GM19468 (cell line): Measurements from ENCODE around the gene TRPC1.
"Not testable (repeated sequence)": the region's sequence is repeated elsewhere in the genome, so short reads cannot be mapped to it uniquely, and the experiment has no call there.

Source experiments
- ATAC-seq: cut with Tn5 transposase; IDR thresholded peaks from one replicate; pipeline ENCODE4 v1.9.1; 2021; ENCODE audit warnings: mild to moderate bottlenecking, moderate library complexity, moderate number of reproducible peaks; ENCODE audit not compliant: unreplicated experiment; ENCODE audit errors: extremely low read depth

The TRPC1 gene

DNA sequence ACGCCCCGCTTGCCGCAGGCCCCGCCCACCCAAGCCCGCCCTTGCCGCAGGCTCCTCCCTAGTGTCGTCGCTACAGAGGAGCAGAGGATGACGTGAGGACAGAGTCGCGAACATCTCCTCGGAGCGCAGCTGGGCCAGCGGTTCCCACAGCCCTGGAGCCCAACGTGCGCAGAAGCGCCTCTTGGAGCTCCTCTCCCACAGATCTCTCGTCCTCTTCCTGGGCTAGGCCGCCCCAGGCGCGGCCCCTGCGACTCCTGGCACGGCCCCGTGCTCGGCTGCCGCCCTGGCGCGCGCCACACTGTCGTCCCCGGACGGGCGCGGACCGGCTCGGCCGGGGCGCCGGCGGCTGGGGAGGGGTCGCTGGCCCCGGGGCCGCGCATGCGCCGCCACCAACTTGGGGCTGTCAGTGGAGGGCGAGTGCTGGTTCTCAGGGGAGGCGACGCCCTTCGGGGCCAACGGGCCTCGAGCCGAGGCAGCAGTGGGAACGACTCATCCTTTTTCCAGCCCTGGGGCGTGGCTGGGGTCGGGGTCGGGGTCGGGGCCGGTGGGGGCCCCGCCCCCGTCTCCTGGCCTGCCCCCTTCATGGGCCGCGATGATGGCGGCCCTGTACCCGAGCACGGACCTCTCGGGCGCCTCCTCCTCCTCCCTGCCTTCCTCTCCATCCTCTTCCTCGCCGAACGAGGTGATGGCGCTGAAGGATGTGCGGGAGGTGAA, at the start of gene TRPC1:
Gene TRPC1, plus strand, starts transcription at position 67 of the 714 bp plus-strand sequence. Its CDS starts 526 bp downstream, at position 593.
- ATAC-seq: peak; percentile 84

DNA sequence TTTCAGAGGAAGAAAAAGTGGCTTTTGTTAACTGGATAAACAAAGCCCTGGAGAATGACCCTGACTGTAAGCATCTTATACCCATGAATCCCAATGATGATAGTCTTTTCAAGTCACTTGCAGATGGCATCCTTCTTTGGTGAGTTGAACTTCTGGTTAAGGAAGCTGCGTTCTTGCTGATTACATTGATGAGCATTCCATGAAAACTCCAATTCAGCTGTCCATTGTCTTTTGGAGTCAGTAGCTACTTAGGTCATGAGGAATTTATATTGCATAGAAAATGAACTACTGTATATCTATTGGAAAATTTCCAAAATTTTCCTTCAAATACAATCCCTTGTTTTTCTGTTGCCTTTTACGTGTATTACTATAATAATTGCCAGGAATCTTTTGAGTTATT, 47.7 kb upstream of the TRPC1 start:
- no peak for ATAC-seq

DNA sequence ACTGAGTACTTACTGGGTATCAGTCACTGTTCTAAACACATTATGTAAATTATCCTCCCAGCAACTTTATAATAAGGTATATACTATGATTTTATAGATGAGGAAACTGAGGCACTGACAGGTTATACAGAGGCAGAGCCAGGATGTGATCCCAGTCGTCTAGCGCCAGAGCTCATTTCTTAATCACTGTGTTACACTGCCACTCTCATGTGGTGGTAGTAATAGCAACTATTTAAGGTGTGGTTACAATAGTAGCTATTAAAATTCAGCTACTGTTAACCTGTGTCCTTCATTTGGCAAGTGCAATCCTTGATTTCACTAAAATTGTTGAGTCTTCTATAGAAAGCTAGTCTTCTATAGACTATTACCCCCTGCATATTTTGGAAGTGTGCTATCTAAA, 43.1 kb upstream of the TRPC1 start:
- ATAC-seq: no peak

DNA sequence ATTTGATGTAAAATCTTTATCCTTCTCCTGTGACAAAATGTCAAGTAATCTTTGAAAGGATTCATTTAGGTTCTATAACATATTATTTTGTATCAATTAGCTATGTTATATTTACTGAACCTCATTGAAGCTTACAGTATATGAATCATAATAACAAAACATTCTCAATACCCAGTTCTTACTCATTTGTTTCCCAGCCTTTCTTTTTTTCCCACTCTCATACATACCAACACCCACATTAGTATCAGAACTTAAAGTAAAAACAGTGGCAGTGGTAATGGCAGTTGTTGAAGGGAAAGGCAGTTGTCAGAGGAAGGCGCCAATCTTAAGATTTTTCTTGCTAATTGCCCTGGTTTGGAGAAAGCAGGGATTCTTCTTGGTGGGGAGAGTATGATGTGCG, 33.2 kb upstream of the TRPC1 start:
- ATAC-seq: no peak

DNA sequence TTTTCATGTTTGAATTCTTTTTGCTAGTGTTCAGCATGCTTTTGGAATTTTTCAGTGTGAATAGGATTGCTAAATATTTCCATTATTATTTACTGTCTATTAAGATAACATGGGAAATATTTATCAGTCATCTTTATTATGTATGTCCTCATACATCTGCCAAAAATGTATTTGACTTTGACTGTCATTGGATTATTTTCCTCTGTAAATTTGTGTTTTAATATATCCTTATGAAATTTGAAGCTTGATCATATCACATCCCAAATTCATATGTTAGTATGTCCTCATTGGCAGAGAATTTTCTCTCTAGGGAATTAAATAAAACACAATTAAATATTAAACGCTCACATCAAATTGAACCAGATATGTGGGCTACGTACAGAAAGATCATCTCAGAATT, 32.3 kb upstream of the TRPC1 start:
- ATAC-seq: no peak

DNA sequence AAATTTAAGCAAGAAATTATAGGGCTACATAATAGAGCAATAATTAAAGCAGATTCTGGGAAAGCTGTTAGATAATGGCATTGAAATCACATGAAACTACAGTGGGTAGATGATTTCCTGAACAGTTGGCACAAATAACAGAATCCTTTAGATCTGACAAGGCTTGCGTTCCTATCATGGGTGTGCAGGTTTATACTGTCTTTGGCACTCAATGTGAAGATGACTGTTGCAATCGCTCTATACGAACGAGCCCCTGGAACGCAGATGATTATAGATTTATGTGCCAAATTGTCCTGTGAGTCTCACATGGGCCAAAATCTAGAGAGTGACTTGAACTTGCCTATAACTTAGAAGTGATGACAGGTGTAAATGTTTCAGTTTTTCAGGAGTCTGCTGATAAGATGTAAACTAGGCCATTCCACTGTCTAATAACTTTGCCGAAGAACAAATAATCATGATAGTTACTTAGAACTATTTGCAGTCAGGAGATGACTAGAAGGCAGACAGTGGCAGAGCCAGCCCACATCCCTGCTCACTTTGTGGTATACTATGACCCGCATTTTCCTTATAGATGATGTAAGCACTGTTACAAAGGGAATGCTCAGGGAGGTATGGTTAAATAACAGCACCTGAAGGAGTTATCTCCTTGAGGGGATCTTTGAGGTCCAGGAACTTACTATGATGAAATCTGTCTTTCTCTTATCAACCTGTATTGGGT, 30.5 kb upstream of the TRPC1 start:
- no peak for ATAC-seq

DNA sequence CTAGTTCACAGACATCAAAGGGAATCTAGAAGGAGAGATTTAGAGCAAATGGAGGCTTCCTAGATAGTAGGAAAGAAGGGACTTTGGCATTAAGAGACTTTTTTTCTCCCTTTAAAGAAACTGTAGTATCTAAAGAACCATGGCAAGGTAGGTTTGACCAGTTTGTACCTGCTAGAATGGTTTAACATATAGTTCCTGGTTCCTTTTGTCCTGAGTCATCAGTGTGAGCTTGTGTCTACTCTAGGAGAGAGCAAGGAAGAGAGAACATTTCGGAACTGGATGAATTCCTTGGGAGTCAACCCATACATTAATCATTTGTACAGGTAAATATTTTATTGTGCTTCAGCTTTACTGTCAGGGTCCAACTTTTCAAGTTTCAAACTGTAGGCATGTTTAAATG, 29.6 kb upstream of the TRPC1 start:
- ATAC-seq: no peak

DNA sequence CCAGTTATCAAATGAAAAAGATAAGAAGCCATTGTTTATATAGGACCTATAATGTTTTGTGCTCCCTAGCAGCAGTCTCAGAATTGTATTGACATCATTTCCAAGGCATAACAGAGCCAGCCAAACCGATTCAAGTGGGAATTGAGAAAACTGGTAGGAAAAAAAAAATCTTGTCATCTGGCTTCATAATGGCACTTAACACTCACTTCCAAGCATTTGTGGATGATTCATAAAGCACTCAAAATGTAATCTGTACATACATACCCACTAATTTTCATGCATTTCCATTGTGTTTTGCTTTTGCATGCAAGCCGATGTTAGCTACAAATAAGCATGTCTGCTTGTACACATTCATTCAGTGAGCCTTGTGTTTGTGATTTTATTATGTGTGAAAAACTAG, 18.6 kb upstream of the TRPC1 start:
- no peak for ATAC-seq

DNA sequence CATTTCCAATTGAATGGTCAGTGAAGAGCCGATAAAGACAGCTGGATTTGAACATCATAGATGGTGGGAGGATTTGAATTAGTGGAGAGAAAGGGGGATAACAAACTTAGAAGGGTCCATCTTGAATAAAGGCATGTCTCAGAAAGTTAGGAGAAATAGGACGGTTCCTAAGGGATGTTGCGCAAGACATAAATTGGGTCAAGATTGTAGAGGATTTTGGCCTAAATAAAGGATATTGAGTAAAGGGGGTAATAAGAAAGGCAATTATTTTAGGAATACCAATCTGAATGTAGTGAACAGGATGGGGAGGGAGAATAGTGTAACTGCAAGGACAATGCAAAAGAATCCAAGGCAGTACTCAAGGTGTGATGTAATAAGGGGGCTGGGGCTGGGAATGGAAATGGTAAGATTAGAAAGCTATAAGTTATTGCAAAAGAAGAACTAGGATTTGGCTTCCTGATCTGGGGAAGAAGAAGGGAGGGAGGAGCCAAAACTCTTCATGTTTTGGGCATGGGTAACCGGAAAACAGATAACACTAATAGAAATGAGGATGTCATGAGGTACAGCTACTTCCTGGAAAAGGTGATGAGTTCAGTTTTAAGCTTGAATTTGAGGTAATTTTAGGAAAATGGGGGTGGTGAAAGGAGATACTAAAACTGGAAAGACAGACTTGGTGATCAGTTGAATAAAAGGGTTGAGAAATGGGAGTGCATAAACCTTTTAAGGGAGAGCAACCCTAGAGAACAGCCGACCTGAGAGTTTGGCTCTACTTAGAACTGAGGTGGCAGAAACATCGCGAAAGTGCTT, 17.3 kb upstream of the TRPC1 start:
- ATAC-seq: no peak

DNA sequence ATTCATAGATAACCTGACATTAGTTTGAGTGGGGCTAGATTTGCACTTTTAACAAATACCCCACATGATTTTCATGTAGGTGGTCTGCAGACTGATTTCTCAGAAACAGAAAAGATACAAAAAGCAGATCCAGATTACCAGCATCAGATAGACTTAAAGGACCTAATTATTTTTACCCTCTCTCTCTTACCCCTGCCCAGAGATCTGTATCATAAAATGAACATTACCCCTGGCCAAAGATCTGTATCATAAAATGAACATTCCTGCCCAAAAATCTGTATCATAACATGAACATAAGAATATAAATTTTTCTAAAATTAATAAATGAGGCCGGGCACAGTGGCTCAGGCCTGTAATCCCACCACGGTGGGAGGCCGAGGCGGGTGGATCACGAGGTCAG, 14.6 kb upstream of the TRPC1 start:
- ATAC-seq: no peak

DNA sequence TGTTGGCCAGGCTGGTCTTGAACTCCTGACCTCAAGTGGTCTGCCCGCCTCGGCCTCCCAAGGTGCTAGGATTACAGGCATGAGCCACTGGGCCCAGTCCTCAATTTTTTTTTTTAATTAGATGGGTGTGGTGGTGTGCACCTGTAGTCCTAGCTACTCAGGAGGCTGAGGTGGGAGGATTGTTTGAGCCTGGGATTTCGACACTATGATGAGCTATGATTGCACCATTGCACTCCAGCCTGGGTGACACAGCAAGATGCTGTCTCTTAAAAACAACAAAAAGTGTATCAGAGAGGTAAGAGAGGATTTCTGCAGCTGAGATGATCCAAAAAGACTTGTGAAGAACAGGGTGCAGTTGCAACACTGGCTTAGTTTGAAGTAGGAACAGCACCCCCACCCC, 9.0 kb upstream of the TRPC1 start:
- ATAC-seq: not testable (repeated sequence)

DNA sequence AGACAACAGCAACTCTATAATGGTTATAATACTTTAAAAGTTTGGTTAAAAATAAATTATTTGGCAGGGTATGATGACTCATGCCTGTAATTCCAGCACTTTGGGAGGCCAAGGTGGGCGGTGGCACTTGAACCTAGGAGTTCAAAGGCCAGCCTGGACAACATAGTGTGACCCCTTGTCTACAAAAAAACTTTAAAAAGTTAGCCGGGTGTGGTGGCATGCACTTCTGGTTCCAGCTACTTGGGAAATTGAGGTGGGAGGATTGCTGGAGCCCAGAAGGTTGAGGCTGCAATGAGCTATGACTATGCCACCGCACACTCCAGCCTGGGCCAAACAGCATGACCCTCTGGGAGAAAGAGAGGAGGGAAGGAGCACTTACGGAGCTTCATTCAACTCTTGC, 7.7 kb upstream of the TRPC1 start:
- no peak for ATAC-seq

DNA sequence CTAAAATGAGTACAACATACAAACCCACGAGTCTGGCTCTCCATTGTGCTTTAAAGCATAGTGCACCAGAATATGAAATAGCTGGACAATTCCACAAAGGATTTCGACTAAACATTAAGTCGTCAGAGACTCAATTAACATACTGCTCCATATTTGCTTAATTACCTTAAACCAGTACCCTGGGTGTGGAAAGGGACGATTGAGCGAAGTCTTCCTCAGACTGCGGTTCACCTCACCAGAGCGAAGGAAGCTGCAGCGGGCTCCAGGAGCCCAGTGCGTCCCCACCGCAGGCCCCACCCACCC, 218 bp upstream of the TRPC1 start:
- no peak for ATAC-seq

DNA sequence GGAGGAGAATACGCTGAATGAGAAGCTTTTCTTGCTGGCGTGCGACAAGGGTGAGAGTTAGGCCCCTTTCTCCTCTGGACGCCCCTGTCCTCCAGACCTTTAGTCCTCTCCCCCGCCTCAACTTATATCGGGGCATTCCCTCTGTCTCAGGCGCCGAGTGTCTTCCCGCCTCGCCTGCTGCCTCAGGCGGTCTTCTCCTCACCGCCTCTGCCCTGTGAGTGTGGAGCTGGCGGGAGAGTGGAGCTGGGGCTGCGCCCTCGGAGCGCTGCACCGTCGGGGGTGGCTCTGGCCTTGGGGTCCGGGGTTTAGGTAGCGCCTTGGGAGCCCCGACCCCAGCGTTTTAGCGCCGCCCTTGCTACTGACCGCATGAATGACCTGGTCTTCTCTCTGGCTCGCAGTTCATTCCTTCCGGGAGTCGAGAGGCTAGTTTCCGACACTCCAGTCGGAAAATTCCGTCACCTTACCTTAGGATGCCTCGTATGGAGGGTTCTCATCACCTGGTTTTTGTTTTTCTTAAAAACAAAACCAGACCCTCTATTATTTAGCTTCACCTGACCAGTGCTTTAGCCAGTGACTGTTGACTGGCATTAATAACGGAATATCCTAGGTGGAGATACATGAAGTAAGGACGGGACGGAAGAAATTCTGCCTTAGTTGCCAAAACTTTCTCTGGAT, 985 bp downstream of the TRPC1 start:
- ATAC-seq: no peak

DNA sequence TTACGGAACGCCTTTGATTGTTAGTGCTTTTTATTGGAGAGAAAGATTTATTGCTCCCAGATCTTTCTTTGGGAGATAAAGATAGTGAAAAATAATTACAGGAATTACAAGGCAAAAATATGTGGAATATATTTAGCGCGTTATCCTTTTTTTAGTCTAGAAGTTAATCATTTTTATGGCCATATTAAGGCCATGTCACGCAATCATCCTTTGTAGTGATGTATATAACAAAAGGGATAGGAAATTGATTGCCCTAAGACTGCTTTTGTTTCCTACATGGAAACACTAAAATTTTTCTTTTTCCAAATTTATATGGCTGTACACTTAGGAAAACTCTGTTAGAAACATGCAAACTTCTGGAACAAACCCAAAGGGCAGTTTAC, 1.5 kb downstream of the TRPC1 start:
- no peak for ATAC-seq

DNA sequence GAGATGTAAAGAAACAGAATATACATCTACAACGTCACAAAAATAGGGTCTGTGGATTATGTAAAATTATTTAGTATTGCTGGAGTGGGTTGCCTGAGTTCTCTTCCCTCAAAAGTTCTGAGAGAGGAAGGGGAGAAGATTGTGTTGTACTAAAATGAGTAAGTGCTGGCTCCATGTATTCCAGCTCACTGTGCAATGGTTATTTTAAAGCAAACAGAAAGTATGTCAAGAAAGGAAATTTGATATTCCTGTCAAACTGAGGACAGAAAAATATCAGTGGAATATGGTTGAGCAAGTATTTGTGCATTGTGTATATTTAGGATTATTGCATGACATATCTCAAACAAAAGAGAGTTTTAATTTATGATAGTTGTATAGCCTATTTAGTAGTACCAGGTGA, 2.2 kb downstream of the TRPC1 start:
- no peak for ATAC-seq

DNA sequence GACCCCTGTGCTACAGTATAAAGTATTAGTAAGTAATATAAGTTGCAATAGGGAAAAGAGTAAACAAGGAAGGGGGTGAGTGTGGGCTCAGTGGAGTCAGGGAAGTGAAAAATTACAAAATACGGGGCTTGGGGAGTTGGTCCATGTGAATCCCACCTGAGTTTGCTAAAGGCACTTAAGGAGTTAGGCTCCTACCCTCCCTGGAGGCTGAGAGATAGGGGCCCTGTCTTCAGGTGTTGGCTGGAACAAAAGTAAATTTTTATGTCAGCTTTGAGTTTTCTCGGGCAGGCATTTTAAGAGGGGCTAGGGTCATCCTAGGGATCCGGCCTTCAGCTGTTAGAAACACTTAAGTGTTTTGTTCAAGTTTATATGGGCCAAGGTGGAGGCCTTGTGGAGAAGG, 8.2 kb downstream of the TRPC1 start:
- ATAC-seq: no peak

DNA sequence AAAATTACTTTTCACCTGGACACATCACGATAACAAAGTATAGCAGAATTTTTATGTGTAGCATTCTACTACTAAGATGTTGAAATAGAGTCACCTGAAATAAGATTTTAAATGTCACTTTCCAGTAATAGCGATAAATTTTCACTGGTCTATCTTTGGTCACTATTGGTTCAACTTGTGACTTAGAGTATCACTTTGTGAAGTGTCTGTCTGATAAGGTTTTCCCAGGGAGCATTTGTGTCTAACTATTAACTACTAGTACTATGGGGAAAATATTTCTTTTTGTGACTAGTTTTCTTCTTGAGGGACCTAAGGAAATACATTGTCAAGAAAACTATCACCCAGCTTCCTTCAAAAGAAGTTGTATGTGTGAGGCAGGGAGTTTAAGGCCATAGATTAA, 11.0 kb downstream of the TRPC1 start:
- ATAC-seq: no peak

DNA sequence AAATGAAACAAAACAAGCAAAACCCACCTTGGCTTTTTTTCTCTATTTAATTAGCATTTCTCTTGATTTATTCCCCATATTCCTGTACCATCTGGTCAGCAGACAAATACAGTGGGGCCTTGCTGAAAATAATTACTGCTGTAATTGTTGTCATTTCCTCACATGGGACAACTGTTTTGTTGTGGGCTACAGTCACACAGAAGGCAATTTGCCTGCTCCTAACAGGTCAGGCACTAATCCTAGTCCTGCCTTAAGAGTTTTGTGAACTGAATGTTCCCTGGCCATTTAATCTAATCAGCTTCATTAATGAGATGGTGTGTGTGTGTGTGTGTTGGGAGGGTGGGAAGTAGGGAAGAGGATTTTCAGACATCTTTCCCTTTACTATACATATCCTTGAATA, 11.6 kb downstream of the TRPC1 start:
- ATAC-seq: no peak

DNA sequence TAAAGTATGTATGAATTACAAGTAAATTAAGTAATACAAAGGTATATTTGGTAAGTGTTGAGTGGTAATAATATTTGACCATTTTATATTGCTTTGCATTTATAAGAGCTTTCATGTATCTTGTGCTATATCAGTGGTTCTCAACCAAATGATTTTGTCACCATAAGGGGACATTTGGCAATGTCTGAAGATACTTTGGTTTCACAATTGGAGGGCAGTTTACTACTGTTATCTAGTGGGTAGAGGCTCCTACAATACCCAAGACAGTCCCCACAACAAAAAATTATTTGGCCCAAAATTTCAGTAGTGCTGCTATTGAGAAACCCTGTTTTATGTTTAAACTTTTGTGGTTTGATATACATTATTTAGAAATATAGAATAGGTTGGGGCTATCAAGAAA, 14.6 kb downstream of the TRPC1 start:
- no peak for ATAC-seq

DNA sequence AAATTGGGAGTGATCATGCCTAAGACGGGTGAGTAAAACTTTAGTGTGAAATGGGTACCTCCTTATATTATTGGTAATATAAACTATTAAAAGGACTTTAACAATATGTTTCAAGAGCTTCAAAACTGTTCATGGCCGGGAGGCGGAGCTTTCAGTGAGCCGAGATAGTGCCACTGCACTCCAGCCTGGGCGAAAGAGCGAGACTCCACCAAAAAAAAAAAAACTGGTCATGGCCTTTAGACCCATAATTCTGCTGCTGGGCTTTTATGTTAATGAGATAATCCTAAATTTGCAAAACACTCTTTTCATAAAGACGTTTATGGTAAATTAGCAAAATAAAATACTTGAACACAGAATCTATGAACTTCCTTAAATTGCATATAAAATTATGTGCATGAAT, 22.8 kb downstream of the TRPC1 start:
- no peak for ATAC-seq
